GM18951 (cell line): Measurements from ENCODE around the gene MYG1.

Experiments
- POLR2A ChIP-seq: IDR thresholded peaks from 4 replicates; pipeline ENCODE4 v1.6.1; 2011; ENCODE audit warnings: mild to moderate bottlenecking; ENCODE audit not compliant: insufficient read length, insufficient read depth; ENCODE audit errors: extremely low read depth
- in situ Hi-C: fragments of 300-500 bp; cut with MboI; formaldehyde crosslinking; loops from one replicate; pipeline ENCODE4 v1.12.0; 2022; ENCODE audit warnings: low sequenced_read_pairs, mixed read lengths, inconsistent platforms; ENCODE audit not compliant: unreplicated experiment

Gene MYG1

GRCh38 chr12:53292426-53292825 lies 7.1 kb upstream of the MYG1 start:
- TF ChIP-seq POLR2A: no peak
- in situ Hi-C loops: loop anchor here (10.0 kb wide), 1 partner anchor 78 kb away; no protein-coding TSS in a partner anchor

- in situ Hi-C loops: loop anchor here (10.0 kb wide), 1 partner anchor 80 kb away; no protein-coding TSS in a partner anchor
- TF ChIP-seq POLR2A: peak; percentile 83
These were observed 4.2 kb upstream of the MYG1 start, which contains the start of gene PFDN5 for GRCh38 chr12:53295070-53295890. Gene PFDN5 (plus strand): TSS chr12:53295542. CDS start chr12:53295568, 26 bp downstream.

- in situ Hi-C loops: loop anchor here (10.0 kb wide), 1 partner anchor 81 kb away; no protein-coding TSS in a partner anchor
- no peak for TF ChIP-seq POLR2A
These were observed 3.6 kb upstream of the MYG1 start for GRCh38 chr12:53295891-53296219.

GRCh38 chr12:53297106-53297505 lies 2.4 kb upstream of the MYG1 start:
- in situ Hi-C loops: loop anchor here (10.0 kb wide), 1 partner anchor 82 kb away; no protein-coding TSS in a partner anchor

- TF ChIP-seq POLR2A: no peak
- in situ Hi-C loops: loop anchor here (10.0 kb wide), 1 partner anchor 83 kb away; no protein-coding TSS in a partner anchor
These were observed 1.3 kb upstream of the MYG1 start for GRCh38 chr12:53298164-53298563.

GRCh38 chr12:53299101-53299453 lies 418 bp upstream of the MYG1 start:
- TF ChIP-seq POLR2A: no peak
- in situ Hi-C loops: loop anchor here (10.0 kb wide), 1 partner anchor 84 kb away; no protein-coding TSS in a partner anchor

- TF ChIP-seq POLR2A: no peak
- in situ Hi-C loops: no loop called here
These were observed 692 bp downstream of the MYG1 start for GRCh38 chr12:53300187-53300586.

- no peak for TF ChIP-seq POLR2A
- in situ Hi-C loops: no loop called here
These were observed 3.4 kb downstream of the MYG1 start for GRCh38 chr12:53302903-53303302.

GRCh38 chr12:53306826-53307225 lies 7.3 kb downstream of the MYG1 start:
- no peak for TF ChIP-seq POLR2A
- in situ Hi-C loops: no loop called here

GRCh38 chr12:53308276-53308675 lies 8.8 kb downstream of the MYG1 start:
- in situ Hi-C loops: no loop called here

GRCh38 chr12:53313996-53314395 lies 14.5 kb downstream of the MYG1 start:
- TF ChIP-seq POLR2A: no peak
- in situ Hi-C loops: no loop called here

More at GRCh38 chr12:53308276-53308675, 8.8 kb downstream of the MYG1 start:
- TF ChIP-seq POLR2A: no peak

- in situ Hi-C loops: no loop called here
- TF ChIP-seq POLR2A: no peak
These were observed 21.1 kb downstream of the MYG1 start for GRCh38 chr12:53320352-53321195.

GRCh38 chr12:53324113-53324778 lies 24.8 kb downstream of the MYG1 start:
- in situ Hi-C loops: no loop called here
- no peak for TF ChIP-seq POLR2A
